HepG2 (cell line): Measurements from ENCODE around the gene CHST14. TPM values are rescaled to one million over a fixed set of nuclear protein-coding genes. Genes with fewer than 3 reads are reported as not detected.

Source experiments
- ATAC-seq: fragments of 200-7000 bp; cut with Tn5 transposase; 3 replicates; pipeline ENCODE4 v1.9.1; 2020; ENCODE audit warnings: mild to moderate bottlenecking, moderate library complexity
- BruUV-seq: library from RNA; stranded (reverse); fragments of 400-500 nt; replicated peaks from 2 replicates; lab custom pipeline; 2021; lab: Mats Ljungman, UMichigan
- CTCF ChIA-PET: fragments of 300-600 bp; formaldehyde crosslinking; extraction: SDS; loops from one replicate; lab custom pipeline; 2021; ENCODE audit warnings: low total read pairs, inconsistent platforms, low intra/inter-chr PET ratio; lab: Yijun Ruan, JAX
- POLR2A ChIA-PET: fragments of 350-600 bp; sonication (Branson Sonifier 250); formaldehyde crosslinking; loops from one replicate; lab custom pipeline; 2020; ENCODE audit warnings: antibody characterized with exemption, inconsistent platforms; lab: Yijun Ruan, JAX
- DNase-seq: peaks from one replicate; pipeline ENCODE4 v3.0.0-alpha.2; 2015; ENCODE audit warnings: low spot score
- FAIRE-seq: peaks from 3 replicates; lab custom pipeline; 2011; peaks lifted over from hg19 to GRCh38; lab: Jason Lieb, UNC
- H2AFZ ChIP-seq: one replicate; pipeline ENCODE4 v1.6.1; 2011; ENCODE audit warnings: low read length, inconsistent platforms
- H3K27ac ChIP-seq: fragments of 300-600 bp; 3 replicates; pipeline ENCODE4 v1.8.0; 2011; ENCODE audit warnings: mixed run types, mild to moderate bottlenecking, mixed read lengths, low read length, inconsistent platforms; ENCODE audit not compliant: insufficient read depth; ENCODE audit errors: extremely low read length
- H3K27me3 ChIP-seq, 2 experiments: fragments of 200-600 bp in 1 of 2; 2 replicates in 1 of 2; 3 replicates in 1 of 2; pipeline versions ENCODE4 v1.6.0 to v1.8.0; 2011; ENCODE audit warnings: low read length in 2 of 2, mild to moderate bottlenecking in 2 of 2, moderate library complexity in 2 of 2, inconsistent platforms in 1 of 2; ENCODE audit not compliant: insufficient read depth in 2 of 2, control insufficient read depth in 1 of 2
- H3K36me3 ChIP-seq, 2 experiments: fragments of 200-600 bp in 1 of 2; replicated peaks in 1 of 2; 2 replicates in 1 of 2; 3 replicates in 1 of 2; pipeline versions ENCODE4 v1.5.1 to v1.8.0; 2011; ENCODE audit warnings: low read length in 2 of 2, inconsistent platforms in 1 of 2; ENCODE audit not compliant: insufficient read depth in 2 of 2, control insufficient read depth in 1 of 2
- H3K4me1 ChIP-seq: 2 replicates; pipeline ENCODE4 v1.5.1; 2012; ENCODE audit warnings: low read length, inconsistent platforms; ENCODE audit not compliant: insufficient read depth
- H3K4me2 ChIP-seq: 2 replicates; pipeline ENCODE4 v1.6.0; 2011; ENCODE audit warnings: low read depth, low read length, inconsistent platforms
- H3K4me3 ChIP-seq, 3 experiments: fragments of 200-600 bp in 1 of 3; sonication (generic), shearing (Covaris generic) in 1 of 3; replicated peaks in 1 of 3; 2 replicates each; pipeline ENCODE4 v1.5.1; 2011 to 2016; ENCODE audit warnings: low read length in 3 of 3, inconsistent platforms in 2 of 3, low read depth in 2 of 3, mild to moderate bottlenecking in 2 of 3, control low read depth in 1 of 3, mixed read lengths in 1 of 3; ENCODE audit not compliant: insufficient read depth in 1 of 3
- H3K79me2 ChIP-seq: one replicate; pipeline ENCODE4 v1.6.1; 2011; ENCODE audit warnings: low read length, inconsistent platforms; ENCODE audit not compliant: insufficient read depth
- H3K9ac ChIP-seq: 2 replicates; pipeline ENCODE4 v1.6.0; 2011; ENCODE audit warnings: mild to moderate bottlenecking, low read depth, low read length, inconsistent platforms; ENCODE audit not compliant: insufficient read depth
- H3K9me3 ChIP-seq: 2 replicates; pipeline ENCODE4 v1.5.1; 2012; ENCODE audit warnings: mild to moderate bottlenecking, low read length
- H4K20me1 ChIP-seq: 2 replicates; pipeline ENCODE4 v1.6.0; 2011; ENCODE audit warnings: inconsistent platforms, mild to moderate bottlenecking, low read length, moderate library complexity; ENCODE audit not compliant: insufficient read depth
- CEBPB ChIP-seq: IDR thresholded peaks from 2 replicates; pipeline ENCODE4 v1.6.1; 2011; ENCODE audit warnings: low read depth, low read length, improper control_type of control experiment, borderline replicate concordance
- FIP1L1 ChIP-seq: fragments of 200-400 bp; formaldehyde crosslinking; IDR thresholded peaks from 2 replicates; pipeline ENCODE4 v1.6.1; 2018; ENCODE audit warnings: low read depth, mild to moderate bottlenecking, low read length, moderate library complexity, borderline replicate concordance; ENCODE audit not compliant: insufficient read depth
- FOSL2 ChIP-seq: sonication (generic); formaldehyde crosslinking; IDR thresholded peaks from 2 replicates; pipeline ENCODE4 v1.4.0; 2020; ENCODE audit warnings: missing genetic modification reagents
- ZFX ChIP-seq: sonication (generic); formaldehyde crosslinking; IDR thresholded peaks from 2 replicates; pipeline ENCODE4 v1.4.0; 2020; ENCODE audit warnings: mild to moderate bottlenecking, low read depth, missing genetic modification reagents, moderate library complexity
- ZNF121 ChIP-seq: sonication (generic); formaldehyde crosslinking; IDR thresholded peaks from 2 replicates; pipeline ENCODE4 v1.5.0; 2020; ENCODE audit warnings: mild to moderate bottlenecking, missing genetic modification reagents
- WGBS: methylation state at CpG from one replicate; pipeline ENCODE4 v1.1.6; 2017; ENCODE audit warnings: low lambda C conversion rate; 5-methylcytosine and 5-hydroxymethylcytosine counted together
- in situ Hi-C: cut with HindIII; loops from 2 replicates; pipeline ENCODE4 v1.10.0; 2017; ENCODE audit warnings: low pct_unique_long_range_greater_than_20kb; ENCODE audit not compliant: extremely low pct_ligation_motif_present
- intact Hi-C: fragments of 100-400 bp; cut with micrococcal nuclease; formaldehyde crosslinking; loops from one replicate; pipeline ENCODE4 v1.10.0; 2022; ENCODE audit not compliant: unreplicated experiment
- polyA plus RNA-seq, 8 experiments: library from polyadenylated mRNA; depleted of rRNA in 3 of 8; stranded (reverse) in 7 of 8; unstranded in 1 of 8; fragments of >200 nt; fragmentation: Illumina TruSeq in 4 of 8; extraction: Trizol in 4 of 8; gene quantifications; 2 replicates each; pipeline versions ENCODE4 v1.2.1 to v1.2.3, GENCODE V29; 2011 to 2016; ENCODE audit warnings: low read depth in 4 of 8, missing spikeins in 1 of 8, mixed read lengths in 1 of 8; ENCODE audit not compliant: insufficient read depth in 1 of 8
- total RNA-seq, 5 experiments: library from RNA; depleted of rRNA; stranded (reverse); fragments of >200 nt; fragmentation: Illumina TruSeq; extraction: Trizol; gene quantifications; 2 replicates each; pipeline ENCODE4 v1.2.3, GENCODE V29; 2016; ENCODE audit warnings: low read depth in 1 of 5

Gene CHST14
- total and polyA plus RNA-seq, 2 of the 13 experiments (the other 11 are each of a cell fraction or from before 2014, with no cell fraction given): 8.9 to 12.4 TPM

GRCh38 chr15:40449275-40449674 lies 21.5 kb upstream of the CHST14 start:
- no peak for DNase-seq
- H2AFZ ChIP-seq: no peak overlapping the region
- TF ChIP-seq ZNF121 (CRISPR knock-in tag): 0 out of 2 replicates have a peak, but pooled peaks have one; percentile 20
- no peak for TF ChIP-seq CEBPB
- peak; percentile 78 for TF ChIP-seq FOSL2 (CRISPR knock-in tag)
- TF ChIP-seq, all 625 proteins: peak for 2
- Histone ChIP-seq H3K4me2 (no peak overlapping the region), H3K36me3 (no peaks in the 10 kb centered on the region; a peak in 1 of 5 replicates), H3K79me2 (peaks cover 65% of the 10 kb centered on the region), H4K20me1 (peaks cover 17% of the 10 kb centered on the region; the same call in 1 of the 2 replicates), H3K27me3 (no peaks in the 10 kb centered on the region), H3K9me3 (no peaks in the 10 kb centered on the region), H3K4me1 (peaks cover 62% of the 10 kb centered on the region), H3K27ac (no peak overlapping the region), H3K4me3 (no peak overlapping the region), H3K9ac (no peak overlapping the region)
- in situ Hi-C loops (no loop called here), intact Hi-C loops (no loop called here)
- ATAC-seq (no peak), FAIRE-seq (no peak)
- ChIA-PET POLR2A (no interaction called here), CTCF (no interaction called here)
- BruUV-seq: no TSS peak

GRCh38 chr15:40450047-40450446 lies 20.7 kb upstream of the CHST14 start:
- Histone ChIP-seq H4K20me1 (peaks cover 21% of the 10 kb centered on the region; the same call in 1 of the 2 replicates), H3K4me1 (peaks cover 70% of the 10 kb centered on the region)
- BruUV-seq: no TSS peak
- CTCF ChIA-PET: no interaction called here
- DNase-seq: no peak
- TF ChIP-seq ZFX (CRISPR knock-in tag): no peak
- no peak for TF ChIP-seq FIP1L1
- TF ChIP-seq, all 625 proteins: peak for 0
- no peak overlapping the region for H3K27ac ChIP-seq
- H3K9me3 ChIP-seq: no peaks in the 10 kb centered on the region
- H3K36me3 ChIP-seq: no peaks in the 10 kb centered on the region; a peak in 1 of 5 replicates
- in situ Hi-C loops: no loop called here
- ATAC-seq (no peak), FAIRE-seq (no peak)
- H3K79me2 ChIP-seq: peaks cover 65% of the 10 kb centered on the region
- H3K9ac ChIP-seq: no peak overlapping the region
- no peak overlapping the region for H3K4me2 ChIP-seq
- POLR2A ChIA-PET: no interaction called here
- no peaks in the 10 kb centered on the region for H3K27me3 ChIP-seq
- no CpG with 5 or more reads among the region's 2 CpGs for WGBS
- no peak overlapping the region for H3K4me3 ChIP-seq
- intact Hi-C loops: no loop called here
- no peak overlapping the region for H2AFZ ChIP-seq
